Esophagus squamous epithelium (tissue), 5 donors: ENCODE results near the gene CNNM2. TPM values are rescaled to one million over a fixed set of nuclear protein-coding genes. Genes with fewer than 3 reads are reported as not detected.

Experiments used
- DNase-seq: peaks from one replicate; lab custom pipeline; 2025; lab: John Stamatoyannopoulos, UW
- H3K27ac ChIP-seq, 4 donors: fragments of 200-600 bp; sonication (generic); one replicate each; pipeline ENCODE4 v1.5.1; 2016 to 2019; ENCODE audit warnings: mild to moderate bottlenecking in 1 of 4
- H3K27me3 ChIP-seq, 4 donors: fragments of 200-600 bp; sonication (generic); 1 replicate in 3 of 4; 2 replicates in 1 of 4; pipeline versions ENCODE4 v1.5.1 to v1.6.0; 2017 to 2021; ENCODE audit warnings: antibody characterized with exemption in 1 of 4
- H3K36me3 ChIP-seq, 3 donors: fragments of 200-600 bp; sonication (generic); one replicate each; pipeline ENCODE4 v1.5.1; 2016 to 2019
- H3K4me1 ChIP-seq, 3 donors: fragments of 200-600 bp; sonication (generic); one replicate each; pipeline ENCODE4 v1.5.1; 2017 to 2019
- H3K4me3 ChIP-seq, 4 donors: fragments of 200-600 bp; sonication (generic); 1 replicate in 3 of 4; 2 replicates in 1 of 4; pipeline ENCODE4 v1.5.1; 2016 to 2019; ENCODE audit warnings: mild to moderate bottlenecking in 2 of 4, moderate library complexity in 1 of 4
- H3K9me3 ChIP-seq, 3 donors: fragments of 200-600 bp; sonication (generic); one replicate each; pipeline ENCODE4 v1.5.1; 2016 to 2019
- POLR2A ChIP-seq, 4 donors: fragments of 450-650 bp; IDR thresholded peaks; one replicate each; pipeline ENCODE4 v1.6.1; 2017; ENCODE audit warnings: antibody characterized with exemption in 4 of 4, mild to moderate bottlenecking in 4 of 4, moderate library complexity in 3 of 4
- WGBS, 2 donors: methylation state at CpG; one replicate each; pipeline ENCODE4 v1.1.5; 2018; 5-methylcytosine and 5-hydroxymethylcytosine counted together
- intact Hi-C: fragments of 100-400 bp; cut with DNase I; formaldehyde crosslinking; loops from one replicate; pipeline ENCODE4 v1.15.0; 2022
- total RNA-seq, 4 donors: library from RNA; depleted of rRNA; stranded (reverse); fragments of >200 nt; gene quantifications; one replicate each; pipeline ENCODE4 v1.1.0, GENCODE V29; 2016
- TF ChIP-seq, protein P1 (sequence below), 6 experiments: fragments of 450-650 bp in 4 of 6; fragments of 200-600 bp in 2 of 6; sonication (generic) in 2 of 6; IDR thresholded peaks; one replicate each; pipeline ENCODE4 v1.5.1; 2016 to 2019; ENCODE audit warnings: antibody characterized with exemption in 6 of 6, mild to moderate bottlenecking in 4 of 6, moderate library complexity in 4 of 6
- donor health status: DM: yes; HTN: yes; CAD: no.

Gene CNNM2
- total RNA-seq, 4 donors from 2014 or later: 2.2 to 3.6 (median 2.6) TPM

DNA sequence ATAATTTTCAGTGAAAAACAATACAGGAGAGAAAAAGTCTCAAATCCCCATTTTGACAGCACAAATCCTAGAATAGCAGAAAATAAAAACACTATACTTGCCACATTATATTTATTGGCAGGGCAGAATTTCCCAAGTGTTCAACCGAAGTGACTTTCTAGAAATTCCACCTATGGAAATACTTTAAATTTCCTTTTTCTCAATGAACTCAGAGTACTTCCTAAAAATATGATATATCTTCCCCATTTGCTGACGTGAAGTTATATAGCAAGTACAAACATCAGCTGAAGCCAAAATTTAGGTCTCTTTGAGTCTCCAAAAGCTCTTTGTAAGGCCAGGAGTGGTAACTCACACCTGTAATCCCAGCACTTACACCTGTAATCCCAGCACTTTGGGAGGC, 191.7 kb downstream of the CNNM2 start:
- Histone ChIP-seq H3K4me3 (no peak overlapping the region), H3K4me1 (peaks cover 0 to 40% (median 15%) of the 10 kb centered on the region in 3 donors), H3K36me3 (peaks cover 0 to 53% (median 8%) of the 10 kb centered on the region in 3 donors), H3K27me3 (no peaks in the 10 kb centered on the region), H3K27ac (peak overlapping the region in 3 of 4 donors; percentile 69 to 74 (median 72)), H3K9me3 (no peaks in the 10 kb centered on the region)
- intact Hi-C loops: loop anchor here (10.0 kb wide), 1 partner anchor 135 kb away; the partner anchor contains the start of gene RPEL1
- no peak for TF ChIP-seq POLR2A (IDR thresholded peaks at IDR 0.05)
- TF ChIP-seq, protein P1, sequence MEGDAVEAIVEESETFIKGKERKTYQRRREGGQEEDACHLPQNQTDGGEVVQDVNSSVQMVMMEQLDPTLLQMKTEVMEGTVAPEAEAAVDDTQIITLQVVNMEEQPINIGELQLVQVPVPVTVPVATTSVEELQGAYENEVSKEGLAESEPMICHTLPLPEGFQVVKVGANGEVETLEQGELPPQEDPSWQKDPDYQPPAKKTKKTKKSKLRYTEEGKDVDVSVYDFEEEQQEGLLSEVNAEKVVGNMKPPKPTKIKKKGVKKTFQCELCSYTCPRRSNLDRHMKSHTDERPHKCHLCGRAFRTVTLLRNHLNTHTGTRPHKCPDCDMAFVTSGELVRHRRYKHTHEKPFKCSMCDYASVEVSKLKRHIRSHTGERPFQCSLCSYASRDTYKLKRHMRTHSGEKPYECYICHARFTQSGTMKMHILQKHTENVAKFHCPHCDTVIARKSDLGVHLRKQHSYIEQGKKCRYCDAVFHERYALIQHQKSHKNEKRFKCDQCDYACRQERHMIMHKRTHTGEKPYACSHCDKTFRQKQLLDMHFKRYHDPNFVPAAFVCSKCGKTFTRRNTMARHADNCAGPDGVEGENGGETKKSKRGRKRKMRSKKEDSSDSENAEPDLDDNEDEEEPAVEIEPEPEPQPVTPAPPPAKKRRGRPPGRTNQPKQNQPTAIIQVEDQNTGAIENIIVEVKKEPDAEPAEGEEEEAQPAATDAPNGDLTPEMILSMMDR (IDR thresholded peaks at IDR 0.05): no peak
- no peak for DNase-seq
- 70 to 81% methylated on average over 2 of the region's 2 CpGs for WGBS, 2 donors

DNA sequence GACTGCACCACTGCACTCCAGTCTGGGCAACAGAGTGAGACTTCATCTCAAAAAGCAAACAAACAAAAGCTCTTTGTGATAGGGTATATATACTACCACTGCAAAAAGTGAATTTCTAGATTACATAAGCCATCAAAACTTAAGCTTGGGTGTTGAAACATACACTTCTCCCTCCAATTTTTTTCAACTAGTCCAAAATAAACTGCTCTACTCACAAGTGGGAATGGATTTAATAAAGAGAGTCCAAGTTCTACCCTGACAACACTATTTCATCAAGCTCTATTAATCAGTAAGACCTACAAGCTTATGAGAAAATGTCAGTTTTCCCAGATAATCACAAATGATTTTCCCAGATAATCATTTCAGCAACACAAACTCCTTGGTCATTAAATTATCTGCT, 192.3 kb downstream of the CNNM2 start:
- no peak for DNase-seq
- TF ChIP-seq, protein P1 (IDR thresholded peaks at IDR 0.05): no peak
- no peak for TF ChIP-seq POLR2A (IDR thresholded peaks at IDR 0.05)
- Histone ChIP-seq H3K4me3 (no peak overlapping the region), H3K36me3 (peaks cover 0 to 47% (median 8%) of the 10 kb centered on the region in 3 donors), H3K9me3 (no peaks in the 10 kb centered on the region), H3K4me1 (peaks cover 0 to 45% (median 17%) of the 10 kb centered on the region in 3 donors), H3K27me3 (no peaks in the 10 kb centered on the region), H3K27ac (peak overlapping the region in 3 of 4 donors; percentile 69 to 74 (median 72))
- intact Hi-C loops: no loop called here

DNA sequence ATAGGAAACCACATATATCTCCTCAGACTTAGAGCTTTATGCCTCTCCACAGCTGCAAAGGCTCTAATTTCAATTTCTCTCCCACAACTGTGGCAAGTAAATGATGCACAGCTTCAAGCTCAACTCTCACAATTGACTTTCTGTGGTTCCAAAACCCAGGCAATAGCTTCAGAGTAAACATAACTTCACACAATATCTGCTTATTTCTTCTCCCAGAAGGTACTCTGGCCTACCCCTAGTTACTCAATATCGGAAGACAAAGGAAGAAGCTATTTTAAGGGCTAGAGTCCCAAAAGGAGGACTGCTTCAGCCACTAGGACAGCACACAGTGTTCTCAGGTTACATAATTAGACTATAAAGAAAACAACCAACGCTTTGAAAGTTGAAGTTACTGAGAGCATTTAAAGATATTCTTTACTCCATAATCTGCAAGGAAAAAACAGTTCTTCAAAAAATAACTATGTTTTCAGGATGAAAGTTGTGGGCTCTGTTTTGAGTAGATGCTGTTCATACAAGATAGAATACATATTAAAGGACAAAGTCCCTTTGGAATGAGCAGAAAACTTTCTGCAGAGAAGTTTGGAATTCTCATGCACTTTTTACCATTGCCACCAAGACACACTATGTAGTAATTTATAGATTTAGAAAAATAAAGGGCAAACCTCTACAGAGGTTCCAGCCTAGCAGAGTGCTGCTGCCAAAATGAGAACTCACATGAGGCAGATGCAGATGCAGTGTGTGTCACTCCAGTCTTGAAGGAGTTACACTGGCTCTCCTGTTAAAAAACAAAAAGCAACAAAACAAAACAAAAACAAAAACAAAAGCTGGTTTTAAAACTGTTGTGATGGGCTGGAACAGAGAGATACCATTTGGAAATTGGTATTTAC, 193.2 kb downstream of the CNNM2 start:
- intact Hi-C loops: no loop called here
- Histone ChIP-seq H3K36me3 (peaks cover 0 to 38% (median 7%) of the 10 kb centered on the region in 3 donors), H3K4me1 (peaks cover 0 to 45% (median 17%) of the 10 kb centered on the region in 3 donors), H3K27ac (peak overlapping the region; percentile 16 to 74 (median 70)), H3K4me3 (no peak overlapping the region), H3K9me3 (no peaks in the 10 kb centered on the region), H3K27me3 (no peaks in the 10 kb centered on the region)
- 33 to 48% methylated on average over 2 of the region's 2 CpGs for WGBS, 2 donors
- TF ChIP-seq, protein P1 (IDR thresholded peaks at IDR 0.05): no peak
- no peak for TF ChIP-seq POLR2A (IDR thresholded peaks at IDR 0.05)
- DNase-seq: no peak

DNA sequence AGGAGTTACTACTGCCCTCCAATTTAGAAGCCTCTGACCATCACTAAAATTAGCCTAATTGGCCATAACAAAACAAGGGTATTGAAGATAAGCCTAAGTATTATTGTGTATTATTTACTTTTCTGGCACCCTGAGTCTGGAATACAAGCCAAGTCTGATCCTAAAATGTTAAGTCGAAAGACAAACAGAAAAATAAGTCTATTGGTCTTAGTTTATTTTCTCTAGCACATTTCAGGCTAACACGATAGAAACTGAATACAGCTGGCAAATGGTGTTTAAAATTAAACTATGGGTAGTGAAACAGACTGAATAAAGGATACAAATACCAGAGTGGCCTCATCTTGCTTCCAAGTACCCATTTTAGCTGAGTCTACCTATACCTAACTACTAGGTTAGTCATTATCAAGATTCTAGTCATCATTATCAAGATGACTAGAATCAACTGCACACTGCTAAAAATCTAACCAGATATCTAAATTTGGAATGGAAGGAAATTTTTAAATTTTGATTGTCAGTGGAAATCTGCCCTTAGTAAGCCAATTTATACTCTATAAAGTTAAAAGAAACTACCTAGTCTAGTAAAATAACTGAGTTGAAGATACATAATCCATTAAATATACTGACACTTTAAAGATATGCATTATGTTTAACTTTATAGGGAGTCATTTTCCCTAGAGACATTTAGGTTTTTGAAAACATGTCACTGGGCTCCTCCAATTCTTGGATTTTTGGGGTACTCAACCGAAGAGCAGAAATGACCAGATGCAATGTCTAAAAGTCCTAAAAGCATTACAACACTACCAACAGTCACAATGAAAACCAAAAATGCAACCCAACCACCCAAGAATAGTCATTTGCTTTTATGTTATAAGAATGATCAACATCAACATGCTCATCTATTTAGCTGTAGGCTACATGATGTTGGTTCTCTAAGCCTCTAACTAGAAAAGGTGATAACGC, 194.1 kb downstream of the CNNM2 start:
- 65 to 72% methylated on average over 4 of the region's 4 CpGs for WGBS, 2 donors
- Histone ChIP-seq H3K4me3 (no peak overlapping the region), H3K4me1 (peaks cover 0 to 45% (median 17%) of the 10 kb centered on the region in 3 donors), H3K27me3 (no peaks in the 10 kb centered on the region), H3K9me3 (no peaks in the 10 kb centered on the region), H3K36me3 (peaks cover 0 to 30% (median 1%) of the 10 kb centered on the region in 3 donors), H3K27ac (peak overlapping the region; percentile 16 to 74 (median 70))
- no peak for TF ChIP-seq POLR2A (IDR thresholded peaks at IDR 0.05)
- TF ChIP-seq, protein P1 (IDR thresholded peaks at IDR 0.05): no peak
- DNase-seq: no peak
- intact Hi-C loops: no loop called here
